H9 (cell line): ENCODE data around the gene SPRYD3. TPM values are rescaled to one million over a fixed set of nuclear protein-coding genes. Genes with fewer than 3 reads are reported as not detected.
"Not testable (repeated sequence)": the region's sequence is repeated elsewhere in the genome, so short reads cannot be mapped to it uniquely, and the experiment has no call there.

Experiments
- DNase-seq: peaks from one replicate; pipeline ENCODE4 v3.0.0-alpha.2; 2017
- H2AFZ ChIP-seq: one replicate; pipeline ENCODE4 v1.6.1; 2013; ENCODE audit warnings: mild to moderate bottlenecking, low read length, control low read depth, moderate library complexity
- H2AK5ac ChIP-seq: 2 replicates; pipeline ENCODE4 v1.6.1; 2013; ENCODE audit warnings: low read length, control low read depth, mixed read lengths; ENCODE audit not compliant: insufficient read length
- H2BK120ac ChIP-seq: one replicate; pipeline ENCODE4 v1.6.1; 2013; ENCODE audit warnings: low read depth, mild to moderate bottlenecking, low read length, control low read depth, inconsistent platforms; ENCODE audit not compliant: poor library complexity, severe bottlenecking
- H2BK12ac ChIP-seq: 2 replicates; pipeline ENCODE4 v1.6.1; 2013; ENCODE audit warnings: low read length, control low read depth, mixed read lengths, low read depth; ENCODE audit not compliant: insufficient read length
- H2BK15ac ChIP-seq: 2 replicates; pipeline ENCODE4 v1.6.1; 2013; ENCODE audit warnings: low read depth, low read length, control low read depth
- H2BK20ac ChIP-seq: one replicate; pipeline ENCODE4 v1.6.1; 2013; ENCODE audit warnings: low read depth, mild to moderate bottlenecking, low read length, control low read depth, inconsistent platforms; ENCODE audit not compliant: poor library complexity, severe bottlenecking
- H2BK5ac ChIP-seq: 2 replicates; pipeline ENCODE4 v1.6.1; 2013; ENCODE audit warnings: low read length, control low read depth, mixed read lengths; ENCODE audit not compliant: insufficient read length
- H3K14ac ChIP-seq: 2 replicates; pipeline ENCODE4 v1.6.1; 2013; ENCODE audit warnings: low read length, control low read depth; ENCODE audit not compliant: insufficient read depth
- H3K18ac ChIP-seq: 2 replicates; pipeline ENCODE4 v1.6.1; 2013; ENCODE audit warnings: low read depth, mild to moderate bottlenecking, mixed read lengths, low read length, control low read depth; ENCODE audit not compliant: insufficient read length
- H3K23ac ChIP-seq: 2 replicates; pipeline ENCODE4 v1.6.1; 2013; ENCODE audit warnings: low read length, control low read depth, mixed read lengths, low read depth; ENCODE audit not compliant: insufficient read length
- H3K23me2 ChIP-seq: 2 replicates; pipeline ENCODE4 v1.6.1; 2013; ENCODE audit warnings: low read depth, mild to moderate bottlenecking, mixed read lengths, low read length, control low read depth; ENCODE audit not compliant: insufficient read length, poor library complexity, severe bottlenecking
- H3K27ac ChIP-seq: 2 replicates; pipeline ENCODE4 v1.5.1; 2013; ENCODE audit warnings: low read length, control low read depth, mixed read lengths, low read depth; ENCODE audit not compliant: insufficient read length
- H3K27me3 ChIP-seq: 2 replicates; pipeline ENCODE4 v1.6.1; 2013; ENCODE audit warnings: low read length, control low read depth, inconsistent platforms; ENCODE audit not compliant: insufficient read depth
- H3K4ac ChIP-seq: 2 replicates; pipeline ENCODE4 v1.6.1; 2013; ENCODE audit warnings: low read depth, mild to moderate bottlenecking, control low read depth, inconsistent platforms, low read length, moderate library complexity
- H3K4me1 ChIP-seq: 2 replicates; pipeline ENCODE4 v1.6.1; 2013; ENCODE audit warnings: low read length, control low read depth, inconsistent platforms; ENCODE audit not compliant: insufficient read depth
- H3K4me2 ChIP-seq: 2 replicates; pipeline ENCODE4 v1.6.1; 2013; ENCODE audit warnings: low read length, control low read depth, mixed read lengths; ENCODE audit not compliant: insufficient read length, insufficient read depth
- H3K56ac ChIP-seq: 2 replicates; pipeline ENCODE4 v1.6.1; 2013; ENCODE audit warnings: low read depth, mild to moderate bottlenecking, mixed read lengths, low read length, control low read depth; ENCODE audit not compliant: insufficient read length
- H3K79me1 ChIP-seq: 2 replicates; pipeline ENCODE4 v1.6.1; 2013; ENCODE audit warnings: low read depth, mild to moderate bottlenecking, moderate library complexity, low read length, control low read depth, inconsistent platforms; ENCODE audit not compliant: insufficient read depth, poor library complexity, severe bottlenecking
- H3K79me2 ChIP-seq: 2 replicates; pipeline ENCODE4 v1.6.1; 2013; ENCODE audit warnings: low read length, control low read depth, inconsistent platforms; ENCODE audit not compliant: insufficient read depth
- H3K9ac ChIP-seq: 2 replicates; pipeline ENCODE4 v1.6.1; 2013; ENCODE audit warnings: low read length, control low read depth, mixed read lengths; ENCODE audit not compliant: insufficient read length; ENCODE audit errors: extremely low read depth
- H3K9me3 ChIP-seq: one replicate; pipeline ENCODE4 v1.6.1; 2013; ENCODE audit warnings: low read depth, low read length, inconsistent platforms; ENCODE audit not compliant: control insufficient read depth
- H3T11ph ChIP-seq: one replicate; pipeline ENCODE4 v1.6.1; 2013; ENCODE audit warnings: mild to moderate bottlenecking, low read length, control low read depth, inconsistent platforms
- H4K20me1 ChIP-seq: one replicate; pipeline ENCODE4 v1.6.1; 2013; ENCODE audit not compliant: control insufficient read depth, insufficient read length, insufficient read depth
- H4K5ac ChIP-seq: 2 replicates; pipeline ENCODE4 v1.6.1; 2013; ENCODE audit warnings: low read depth, mild to moderate bottlenecking, mixed read lengths, low read length, control low read depth; ENCODE audit not compliant: insufficient read length
- H4K8ac ChIP-seq: replicated peaks from 2 replicates; pipeline ENCODE4 v1.6.1; 2013; ENCODE audit warnings: low read length, control low read depth, mixed read lengths, low read depth; ENCODE audit not compliant: insufficient read length
- H4K91ac ChIP-seq: 2 replicates; pipeline ENCODE4 v1.6.1; 2013; ENCODE audit warnings: low read depth, mild to moderate bottlenecking, moderate library complexity, mixed read lengths, low read length, control low read depth; ENCODE audit not compliant: insufficient read length
- H3K27ac Mint-ChIP-seq, 3 experiments: 2 replicates in 2 of 3; 3 replicates in 1 of 3; pipeline ENCODE4 v1.8.0; 2020 to 2021; ENCODE audit warnings: mixed read lengths in 3 of 3, mild to moderate bottlenecking in 1 of 3, moderate library complexity in 1 of 3
- H3K27me3 Mint-ChIP-seq: 2 replicates; pipeline ENCODE4 v1.8.0; 2021; ENCODE audit warnings: low read depth, mild to moderate bottlenecking, moderate library complexity, mixed read lengths
- H3K36me3 Mint-ChIP-seq, 3 experiments: 2 replicates in 2 of 3; 3 replicates in 1 of 3; pipeline ENCODE4 v1.8.0; 2020 to 2021; ENCODE audit warnings: low read depth in 3 of 3, mixed read lengths in 3 of 3; ENCODE audit not compliant: insufficient read depth in 1 of 3
- H3K4me1 Mint-ChIP-seq, 2 experiments: 2 replicates each; pipeline ENCODE4 v1.8.0; 2020; ENCODE audit warnings: mixed read lengths in 2 of 2
- H3K4me3 Mint-ChIP-seq, 2 experiments: 2 replicates in 1 of 2; 3 replicates in 1 of 2; pipeline ENCODE4 v1.8.0; 2020 to 2021; ENCODE audit warnings: mild to moderate bottlenecking in 2 of 2, mixed read lengths in 2 of 2, moderate library complexity in 1 of 2
- H3K9me3 Mint-ChIP-seq, 2 experiments: 2 replicates in 1 of 2; 3 replicates in 1 of 2; pipeline ENCODE4 v1.8.0; 2020; ENCODE audit warnings: mild to moderate bottlenecking in 2 of 2, mixed read lengths in 2 of 2, moderate library complexity in 1 of 2
- WGBS: extraction: QIAGEN DNeasy Blood & Tissue Kit; methylation state at CpG from one replicate; pipeline ENCODE4 v1.1.7; 2013; ENCODE audit warnings: missing lambda C conversion rate, low lambda C conversion rate, mixed read lengths; ENCODE audit not compliant: insufficient read length; ENCODE audit errors: extremely low coverage; 5-methylcytosine and 5-hydroxymethylcytosine counted together
- total RNA-seq: library from RNA; stranded (reverse); gene quantifications from 2 replicates; pipeline ENCODE4 v1.2.1, GENCODE V29; 2021
- TF ChIP-seq, protein P1 (sequence below): fragments of 200-600 bp; sonication (generic); conservative IDR thresholded peaks from 3 replicates; pipeline ENCODE4 v1.8.0; 2021; ENCODE audit warnings: antibody characterized with exemption, mild to moderate bottlenecking

The SPRYD3 gene
- total RNA-seq, 1 experiment from 2014 or later, result 6.5 TPM

- H3K4me2 ChIP-seq, result no peak overlapping the region
- no peak overlapping the region for H3T11ph ChIP-seq
- no peaks in the 10 kb centered on the region for H3K27me3 ChIP-seq
- TF ChIP-seq, protein P1, sequence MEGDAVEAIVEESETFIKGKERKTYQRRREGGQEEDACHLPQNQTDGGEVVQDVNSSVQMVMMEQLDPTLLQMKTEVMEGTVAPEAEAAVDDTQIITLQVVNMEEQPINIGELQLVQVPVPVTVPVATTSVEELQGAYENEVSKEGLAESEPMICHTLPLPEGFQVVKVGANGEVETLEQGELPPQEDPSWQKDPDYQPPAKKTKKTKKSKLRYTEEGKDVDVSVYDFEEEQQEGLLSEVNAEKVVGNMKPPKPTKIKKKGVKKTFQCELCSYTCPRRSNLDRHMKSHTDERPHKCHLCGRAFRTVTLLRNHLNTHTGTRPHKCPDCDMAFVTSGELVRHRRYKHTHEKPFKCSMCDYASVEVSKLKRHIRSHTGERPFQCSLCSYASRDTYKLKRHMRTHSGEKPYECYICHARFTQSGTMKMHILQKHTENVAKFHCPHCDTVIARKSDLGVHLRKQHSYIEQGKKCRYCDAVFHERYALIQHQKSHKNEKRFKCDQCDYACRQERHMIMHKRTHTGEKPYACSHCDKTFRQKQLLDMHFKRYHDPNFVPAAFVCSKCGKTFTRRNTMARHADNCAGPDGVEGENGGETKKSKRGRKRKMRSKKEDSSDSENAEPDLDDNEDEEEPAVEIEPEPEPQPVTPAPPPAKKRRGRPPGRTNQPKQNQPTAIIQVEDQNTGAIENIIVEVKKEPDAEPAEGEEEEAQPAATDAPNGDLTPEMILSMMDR, result no peak
- no peak overlapping the region for H2BK120ac ChIP-seq
- no peak overlapping the region for H2BK20ac ChIP-seq
- H4K20me1 ChIP-seq, result no peaks in the 10 kb centered on the region
- no peak overlapping the region for H2BK5ac ChIP-seq
- Mint-ChIP-seq H3K36me3 (peaks cover 0 to 4% (median 2%) of the 10 kb centered on the region in 3 experiments; a peak in 1 of 7 replicates), H3K4me1 (peaks cover 0 to 5% of the 10 kb centered on the region in 2 experiments; a peak in 2 of 4 replicates), H3K4me3 (no peak overlapping the region), H3K27me3 (peaks cover 12% of the 10 kb centered on the region), H3K9me3 (peaks cover 8% of the 10 kb centered on the region in 2 experiments), H3K27ac (no peak overlapping the region)
- H3K79me1 ChIP-seq, result no peaks in the 10 kb centered on the region
- H3K56ac ChIP-seq, result no peak overlapping the region
- H2AFZ ChIP-seq, result no peak overlapping the region
- H4K5ac ChIP-seq, result no peak overlapping the region
- no peak overlapping the region for H2BK15ac ChIP-seq
- H4K91ac ChIP-seq, result no peak overlapping the region
- H2BK12ac ChIP-seq, result no peak overlapping the region
- no peaks in the 10 kb centered on the region for H3K79me2 ChIP-seq
- H3K27ac ChIP-seq, result no peak overlapping the region
- H2AK5ac ChIP-seq, result no peak overlapping the region
- WGBS, result no CpG with 5 or more reads among the region's 12 CpGs
- no peaks in the 10 kb centered on the region for H3K9me3 ChIP-seq
- no peaks in the 10 kb centered on the region for H3K23me2 ChIP-seq
- no peak overlapping the region for H3K14ac ChIP-seq
- H3K4ac ChIP-seq, result no peak overlapping the region
- H3K4me1 ChIP-seq, result no peaks in the 10 kb centered on the region
- no peak overlapping the region for H3K9ac ChIP-seq
- DNase-seq, result no peak
- H3K23ac ChIP-seq, result no peak overlapping the region
- H3K18ac ChIP-seq, result no peak overlapping the region
- no peak overlapping the region for H4K8ac ChIP-seq
Observed at GRCh38 chr12:53113136-53113705, 34.0 kb upstream of the SPRYD3 start.

- H3K23ac ChIP-seq, H4K8ac ChIP-seq, H3K79me2 ChIP-seq, H3K9ac ChIP-seq, H4K91ac ChIP-seq, DNase-seq, H3K4me3 Mint-ChIP-seq, H3K36me3 Mint-ChIP-seq, H3K23me2 ChIP-seq, H3T11ph ChIP-seq, H2AK5ac ChIP-seq, H4K20me1 ChIP-seq, H2BK120ac ChIP-seq, H3K56ac ChIP-seq, H4K5ac ChIP-seq, H3K27ac ChIP-seq, H3K9me3 Mint-ChIP-seq, H3K4me1 Mint-ChIP-seq, H3K79me1 ChIP-seq, H3K14ac ChIP-seq, H3K4me2 ChIP-seq, H3K27ac Mint-ChIP-seq, H3K27me3 Mint-ChIP-seq, H3K9me3 ChIP-seq, H2BK5ac ChIP-seq, H2BK12ac ChIP-seq, H3K18ac ChIP-seq, H3K4ac ChIP-seq, H2BK20ac ChIP-seq, H3K27me3 ChIP-seq, H2BK15ac ChIP-seq, H3K4me1 ChIP-seq, H2AFZ ChIP-seq: not testable (repeated sequence)
- WGBS, result no CpG with 5 or more reads among the region's 7 CpGs
Observed at GRCh38 chr12:53112431-53112830, 33.2 kb upstream of the SPRYD3 start.
